Activated T-helper 1 cell treated with anti-CD3 and anti-CD28 coated beads, Interleukin-12 subunit alpha, Interleukin-12 subunit beta, Interleukin-2, Interleukin-4 antibody, amounts not matched to agents 30 ng/mL and 10 ng/mL and 1 ng/mL, durations not matched to agents 14 hours and 24 hours and 36 hours (primary cell): Measurements from ENCODE around the gene TEX2. TPM values are rescaled to one million over a fixed set of nuclear protein-coding genes. Genes with fewer than 3 reads are reported as not detected.
A peak's percentile ranks its signal among the peaks of the same experiment; 100 is the strongest.

Source experiments
- DNase-seq: peaks from one replicate; pipeline ENCODE4 v3.0.0; 2021; ENCODE audit warnings: low spot score
- H3K27ac Mint-ChIP-seq: one replicate; pipeline ENCODE4 v1.8.0; 2021; ENCODE audit warnings: mild to moderate bottlenecking, mixed read lengths
- H3K27me3 Mint-ChIP-seq: one replicate; pipeline ENCODE4 v1.8.0; 2022; ENCODE audit warnings: mild to moderate bottlenecking, moderate library complexity, mixed read lengths; ENCODE audit not compliant: insufficient read depth
- H3K36me3 Mint-ChIP-seq: one replicate; pipeline ENCODE4 v1.8.0; 2021; ENCODE audit warnings: low read depth, mixed read lengths
- H3K4me1 Mint-ChIP-seq: one replicate; pipeline ENCODE4 v1.8.0; 2021; ENCODE audit warnings: low read depth, mixed read lengths
- H3K4me3 Mint-ChIP-seq: one replicate; pipeline ENCODE4 v1.8.0; 2021; ENCODE audit warnings: mild to moderate bottlenecking, moderate library complexity, mixed read lengths
- H3K9me3 Mint-ChIP-seq: one replicate; pipeline ENCODE4 v1.8.0; 2021; ENCODE audit warnings: mixed read lengths
- intact Hi-C: fragments of 100-400 bp; cut with micrococcal nuclease; formaldehyde crosslinking; loops from one replicate; pipeline ENCODE4 v1.15.1; 2024
- total RNA-seq: library from RNA; stranded (reverse); gene quantifications from 2 replicates; pipeline ENCODE4 v1.2.3, GENCODE V29; 2022

The TEX2 gene
- total RNA-seq, 1 donor from 2014 or later = 20.6 TPM

GRCh38 chr17:64152428-64153125, 110.5 kb downstream of the TEX2 start:
- Mint-ChIP-seq H3K36me3 (peaks cover 29% of the 10 kb centered on the region), H3K4me1 (peaks cover 9% of the 10 kb centered on the region), H3K9me3 (no peaks in the 10 kb centered on the region), H3K27me3 (no peaks in the 10 kb centered on the region), H3K27ac (no peak overlapping the region), H3K4me3 (no peak overlapping the region)
- no peak for DNase-seq
- intact Hi-C loops = no loop called here

GRCh38 chr17:64151016-64151368, 112.1 kb downstream of the TEX2 start:
- no peak for DNase-seq
- Mint-ChIP-seq H3K27ac (no peak overlapping the region), H3K27me3 (no peaks in the 10 kb centered on the region), H3K36me3 (peaks cover 41% of the 10 kb centered on the region), H3K4me1 (peaks cover 19% of the 10 kb centered on the region), H3K9me3 (no peaks in the 10 kb centered on the region), H3K4me3 (no peak overlapping the region)
- intact Hi-C loops = no loop called here

GRCh38 chr17:64150237-64151015, 112.6 kb downstream of the TEX2 start:
- peaks cover 41% of the 10 kb centered on the region for H3K36me3 Mint-ChIP-seq
- no peaks in the 10 kb centered on the region for H3K9me3 Mint-ChIP-seq
- H3K4me1 Mint-ChIP-seq = peaks cover 19% of the 10 kb centered on the region
- intact Hi-C loops = no loop called here
- no peak for DNase-seq
- no peaks in the 10 kb centered on the region for H3K27me3 Mint-ChIP-seq
- no peak overlapping the region for H3K4me3 Mint-ChIP-seq
- H3K27ac Mint-ChIP-seq = no peak overlapping the region

- H3K36me3 Mint-ChIP-seq = peaks cover 41% of the 10 kb centered on the region
- H3K27me3 Mint-ChIP-seq = no peaks in the 10 kb centered on the region
- no peaks in the 10 kb centered on the region for H3K9me3 Mint-ChIP-seq
- H3K27ac Mint-ChIP-seq = no peak overlapping the region
- DNase-seq = no peak
- intact Hi-C loops = loop anchor here (5.0 kb wide), 5 partner anchors 68 to 377 kb away; partner anchors contain the start of genes CCDC47, CEP95, DDX42 and DDX5
- peaks cover 19% of the 10 kb centered on the region for H3K4me1 Mint-ChIP-seq
- no peak overlapping the region for H3K4me3 Mint-ChIP-seq
These were observed 113.9 kb downstream of the TEX2 start for GRCh38 chr17:64149196-64149595.

GRCh38 chr17:64148699-64149098, 114.4 kb downstream of the TEX2 start:
- Mint-ChIP-seq H3K27ac (peak overlapping the region; percentile 62), H3K27me3 (no peaks in the 10 kb centered on the region), H3K4me1 (peaks cover 19% of the 10 kb centered on the region), H3K36me3 (peaks cover 41% of the 10 kb centered on the region), H3K4me3 (no peak overlapping the region), H3K9me3 (no peaks in the 10 kb centered on the region)
- DNase-seq = no peak
- intact Hi-C loops = loop anchor here (5.0 kb wide), 5 partner anchors 69 to 376 kb away; partner anchors contain the start of genes CCDC47, CEP95, DDX42 and DDX5

- intact Hi-C loops = loop anchor here (5.0 kb wide), 5 partner anchors 69 to 376 kb away; partner anchors contain the start of genes CCDC47, CEP95, DDX42 and DDX5
- Mint-ChIP-seq H3K4me3 (no peak overlapping the region), H3K36me3 (peaks cover 39% of the 10 kb centered on the region), H3K4me1 (peaks cover 19% of the 10 kb centered on the region), H3K27me3 (no peaks in the 10 kb centered on the region), H3K27ac (peak overlapping the region; percentile 68), H3K9me3 (no peaks in the 10 kb centered on the region)
- DNase-seq = no peak
These were observed 114.9 kb downstream of the TEX2 start for GRCh38 chr17:64148017-64148631.

GRCh38 chr17:64147110-64148016, 115.7 kb downstream of the TEX2 start:
- DNase-seq = no peak
- peaks cover 19% of the 10 kb centered on the region for H3K4me1 Mint-ChIP-seq
- peaks cover 33% of the 10 kb centered on the region for H3K36me3 Mint-ChIP-seq
- H3K27me3 Mint-ChIP-seq = no peaks in the 10 kb centered on the region
- H3K4me3 Mint-ChIP-seq = no peak overlapping the region
- intact Hi-C loops = loop anchor here (5.0 kb wide), 5 partner anchors 70 to 375 kb away; partner anchors contain the start of genes CCDC47, CEP95, DDX42 and DDX5
- no peaks in the 10 kb centered on the region for H3K9me3 Mint-ChIP-seq
- no peak overlapping the region for H3K27ac Mint-ChIP-seq

- intact Hi-C loops = loop anchor here (5.0 kb wide), 5 partner anchors 71 to 374 kb away; partner anchors contain the start of genes CCDC47, CEP95, DDX42 and DDX5
- Mint-ChIP-seq H3K4me3 (no peak overlapping the region), H3K27me3 (no peaks in the 10 kb centered on the region), H3K36me3 (peaks cover 30% of the 10 kb centered on the region), H3K4me1 (peaks cover 19% of the 10 kb centered on the region), H3K9me3 (no peaks in the 10 kb centered on the region), H3K27ac (no peak overlapping the region)
- DNase-seq = no peak
These were observed 116.5 kb downstream of the TEX2 start for GRCh38 chr17:64146418-64147109.

- intact Hi-C loops = loop anchor here (1.0 to 5.0 kb wide), 9 partner anchors 16 to 374 kb away; partner anchors contain the start of genes CCDC47, CEP95, DDX42 and DDX5
- DNase-seq = peak; percentile 93
- Mint-ChIP-seq H3K4me1 (peaks cover 19% of the 10 kb centered on the region), H3K4me3 (no peak overlapping the region), H3K9me3 (no peaks in the 10 kb centered on the region), H3K27me3 (peaks cover 2% of the 10 kb centered on the region), H3K36me3 (peaks cover 30% of the 10 kb centered on the region), H3K27ac (no peak overlapping the region)
These were observed 117.2 kb downstream of the TEX2 start for GRCh38 chr17:64145751-64146417.

- Mint-ChIP-seq H3K36me3 (peaks cover 30% of the 10 kb centered on the region), H3K27me3 (peaks cover 4% of the 10 kb centered on the region), H3K4me3 (no peak overlapping the region), H3K4me1 (peaks cover 19% of the 10 kb centered on the region), H3K27ac (no peak overlapping the region), H3K9me3 (no peaks in the 10 kb centered on the region)
- DNase-seq = no peak
- intact Hi-C loops = loop anchor here (1.0 to 5.0 kb wide), 9 partner anchors 15 to 373 kb away; partner anchors contain the start of genes CCDC47, CEP95, DDX42 and DDX5
These were observed 117.7 kb downstream of the TEX2 start for GRCh38 chr17:64145375-64145750.

- intact Hi-C loops = no loop called here
- no peaks in the 10 kb centered on the region for H3K4me1 Mint-ChIP-seq
- H3K27me3 Mint-ChIP-seq = peaks cover 4% of the 10 kb centered on the region
- no peaks in the 10 kb centered on the region for H3K36me3 Mint-ChIP-seq
- H3K27ac Mint-ChIP-seq = no peak overlapping the region
- H3K9me3 Mint-ChIP-seq = no peaks in the 10 kb centered on the region
- DNase-seq = no peak
- no peak overlapping the region for H3K4me3 Mint-ChIP-seq
These were observed 123.5 kb downstream of the TEX2 start for GRCh38 chr17:64139542-64139941.
